Measurements from ENCODE around the gene CDK5RAP2.

DNA sequence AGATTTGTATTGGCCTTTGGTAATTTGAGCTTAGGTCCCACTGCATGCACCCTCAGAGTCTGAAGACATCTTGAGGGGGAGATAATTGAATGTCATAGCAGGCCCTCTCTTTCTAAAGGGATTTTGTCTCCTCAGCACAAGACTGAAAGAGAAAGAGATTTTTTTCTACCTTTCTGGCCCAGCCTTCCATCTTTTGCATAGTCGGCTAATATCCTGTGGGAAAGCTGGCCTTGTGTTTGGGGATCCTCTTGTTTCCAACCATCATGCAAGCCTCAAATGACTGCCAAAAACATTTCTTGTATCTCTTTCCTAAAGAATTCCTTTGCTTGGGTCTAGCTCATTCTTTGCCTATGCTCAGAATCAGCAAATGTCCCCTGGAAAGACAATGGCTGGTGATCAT is 42.0 kb upstream of the CDK5RAP2 start:
- TF ChIP-seq, protein P1, sequence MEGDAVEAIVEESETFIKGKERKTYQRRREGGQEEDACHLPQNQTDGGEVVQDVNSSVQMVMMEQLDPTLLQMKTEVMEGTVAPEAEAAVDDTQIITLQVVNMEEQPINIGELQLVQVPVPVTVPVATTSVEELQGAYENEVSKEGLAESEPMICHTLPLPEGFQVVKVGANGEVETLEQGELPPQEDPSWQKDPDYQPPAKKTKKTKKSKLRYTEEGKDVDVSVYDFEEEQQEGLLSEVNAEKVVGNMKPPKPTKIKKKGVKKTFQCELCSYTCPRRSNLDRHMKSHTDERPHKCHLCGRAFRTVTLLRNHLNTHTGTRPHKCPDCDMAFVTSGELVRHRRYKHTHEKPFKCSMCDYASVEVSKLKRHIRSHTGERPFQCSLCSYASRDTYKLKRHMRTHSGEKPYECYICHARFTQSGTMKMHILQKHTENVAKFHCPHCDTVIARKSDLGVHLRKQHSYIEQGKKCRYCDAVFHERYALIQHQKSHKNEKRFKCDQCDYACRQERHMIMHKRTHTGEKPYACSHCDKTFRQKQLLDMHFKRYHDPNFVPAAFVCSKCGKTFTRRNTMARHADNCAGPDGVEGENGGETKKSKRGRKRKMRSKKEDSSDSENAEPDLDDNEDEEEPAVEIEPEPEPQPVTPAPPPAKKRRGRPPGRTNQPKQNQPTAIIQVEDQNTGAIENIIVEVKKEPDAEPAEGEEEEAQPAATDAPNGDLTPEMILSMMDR (IDR thresholded peaks at IDR 0.05 in 2 of 3, conservative IDR thresholded peaks at IDR 0.05 in 1 of 3; ENCODE audit: control insufficient read depth in 2 of 3, extremely low read depth in 1 of 3, insufficient read depth in 1 of 3, low read depth in 3 of 3, low read length in 3 of 3) = no peak
- TF ChIP-seq, protein P2, sequence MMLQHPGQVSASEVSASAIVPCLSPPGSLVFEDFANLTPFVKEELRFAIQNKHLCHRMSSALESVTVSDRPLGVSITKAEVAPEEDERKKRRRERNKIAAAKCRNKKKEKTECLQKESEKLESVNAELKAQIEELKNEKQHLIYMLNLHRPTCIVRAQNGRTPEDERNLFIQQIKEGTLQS (IDR thresholded peaks at IDR 0.05; ENCODE audit: borderline replicate concordance, extremely low read depth, low read depth, low read length) = no peak
- TF ChIP-seq REST (IDR thresholded peaks at IDR 0.05; ENCODE audit: low read depth, low read length) (no peak), GABPA (IDR thresholded peaks at IDR 0.05; ENCODE audit: low read depth) (no peak), SMAD1 (IDR thresholded peaks at IDR 0.05; ENCODE audit: low read depth, partially characterized antibody) (no peak), ZSCAN29 (IDR thresholded peaks at IDR 0.05) (no peak), RELA (IDR thresholded peaks at IDR 0.05; ENCODE audit: borderline replicate concordance, partially characterized antibody) (no peak), POLR2AphosphoS2 (IDR thresholded peaks at IDR 0.05; ENCODE audit: low read depth, low read length) (no peak)
